ENCODE measurements around the gene TFAP2D.

DNA sequence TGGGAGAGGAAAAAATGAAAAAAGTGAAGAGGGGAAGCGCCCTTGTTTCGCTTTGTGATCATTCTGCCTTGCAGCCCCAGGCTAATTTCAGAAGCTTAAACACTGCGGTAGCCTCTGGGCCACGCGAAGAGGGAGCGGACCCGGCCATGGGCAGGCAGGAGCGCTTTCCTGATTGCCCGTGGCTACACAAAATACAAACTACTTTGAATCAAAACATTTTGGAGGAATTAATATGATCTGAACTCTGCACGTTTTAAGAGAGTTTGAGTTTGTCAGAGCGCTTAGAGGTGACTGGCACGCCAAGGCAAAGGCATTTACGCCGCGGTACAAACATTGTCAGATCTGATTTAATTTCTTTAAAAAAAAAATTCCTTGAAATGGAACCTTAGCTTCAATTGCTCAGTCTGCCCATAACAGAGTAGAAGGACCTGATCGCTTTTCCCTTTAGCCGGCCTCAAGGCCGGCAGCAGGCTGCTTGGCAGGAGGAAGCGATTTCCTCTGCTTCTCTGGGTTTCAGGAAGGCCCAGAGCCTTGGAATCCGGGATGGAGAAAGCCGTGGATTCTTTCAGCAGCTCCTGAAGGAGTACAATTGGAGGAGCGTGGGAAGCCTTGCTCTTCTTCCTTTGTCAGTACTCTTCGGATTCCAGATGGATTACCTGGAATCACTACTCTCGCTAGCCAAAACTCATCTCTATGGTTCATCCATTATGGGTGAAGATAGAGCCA, 9.7 kb downstream of the TFAP2D start:
- TF ChIP-seq CEBPB (IDR thresholded peaks at IDR 0.05; ENCODE audit: low read depth, low read length), result no peak
- TF ChIP-seq POLR2A (IDR thresholded peaks at IDR 0.05; ENCODE audit: low read depth, low read length), result no peak
- TF ChIP-seq RCOR1 (IDR thresholded peaks at IDR 0.05; ENCODE audit: insufficient replicate concordance, low read length), result no peak
- TF ChIP-seq, protein P1, sequence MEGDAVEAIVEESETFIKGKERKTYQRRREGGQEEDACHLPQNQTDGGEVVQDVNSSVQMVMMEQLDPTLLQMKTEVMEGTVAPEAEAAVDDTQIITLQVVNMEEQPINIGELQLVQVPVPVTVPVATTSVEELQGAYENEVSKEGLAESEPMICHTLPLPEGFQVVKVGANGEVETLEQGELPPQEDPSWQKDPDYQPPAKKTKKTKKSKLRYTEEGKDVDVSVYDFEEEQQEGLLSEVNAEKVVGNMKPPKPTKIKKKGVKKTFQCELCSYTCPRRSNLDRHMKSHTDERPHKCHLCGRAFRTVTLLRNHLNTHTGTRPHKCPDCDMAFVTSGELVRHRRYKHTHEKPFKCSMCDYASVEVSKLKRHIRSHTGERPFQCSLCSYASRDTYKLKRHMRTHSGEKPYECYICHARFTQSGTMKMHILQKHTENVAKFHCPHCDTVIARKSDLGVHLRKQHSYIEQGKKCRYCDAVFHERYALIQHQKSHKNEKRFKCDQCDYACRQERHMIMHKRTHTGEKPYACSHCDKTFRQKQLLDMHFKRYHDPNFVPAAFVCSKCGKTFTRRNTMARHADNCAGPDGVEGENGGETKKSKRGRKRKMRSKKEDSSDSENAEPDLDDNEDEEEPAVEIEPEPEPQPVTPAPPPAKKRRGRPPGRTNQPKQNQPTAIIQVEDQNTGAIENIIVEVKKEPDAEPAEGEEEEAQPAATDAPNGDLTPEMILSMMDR (conservative IDR thresholded peaks at IDR 0.05; ENCODE audit: low read depth, low read length), result no peak
- no peak for TF ChIP-seq BHLHE40 (IDR thresholded peaks at IDR 0.05; ENCODE audit: low read depth, low read length)
- no peak for TF ChIP-seq NFE2L2 (IDR thresholded peaks at IDR 0.05; ENCODE audit: low read depth, low read length)
- no peak for TF ChIP-seq MXI1 (IDR thresholded peaks at IDR 0.05; ENCODE audit: borderline replicate concordance, low read depth, low read length)
- TF ChIP-seq, protein P2, sequence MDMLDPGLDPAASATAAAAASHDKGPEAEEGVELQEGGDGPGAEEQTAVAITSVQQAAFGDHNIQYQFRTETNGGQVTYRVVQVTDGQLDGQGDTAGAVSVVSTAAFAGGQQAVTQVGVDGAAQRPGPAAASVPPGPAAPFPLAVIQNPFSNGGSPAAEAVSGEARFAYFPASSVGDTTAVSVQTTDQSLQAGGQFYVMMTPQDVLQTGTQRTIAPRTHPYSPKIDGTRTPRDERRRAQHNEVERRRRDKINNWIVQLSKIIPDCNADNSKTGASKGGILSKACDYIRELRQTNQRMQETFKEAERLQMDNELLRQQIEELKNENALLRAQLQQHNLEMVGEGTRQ (IDR thresholded peaks at IDR 0.05; ENCODE audit: low read depth, low read length), result no peak
